Mammary epithelial cell (primary cell): ENCODE data around the gene RAB4B.

Experiments used
- EZH2 ChIP-seq: IDR thresholded peaks from 2 replicates; pipeline ENCODE4 v1.6.1; 2012; ENCODE audit warnings: low read length, inconsistent platforms, borderline replicate concordance
- TF ChIP-seq, protein P1 (sequence below), 2 donors: IDR thresholded peaks in 1 of 2; conservative IDR thresholded peaks in 1 of 2; 2 replicates each; pipeline ENCODE4 v1.5.1; 2011 to 2012; ENCODE audit warnings: inconsistent platforms in 2 of 2, low read length in 2 of 2, mild to moderate bottlenecking in 2 of 2, control low read depth in 1 of 2, low read depth in 1 of 2; ENCODE audit not compliant: insufficient read depth in 1 of 2; ENCODE audit errors: extremely low read depth in 1 of 2

- TF ChIP-seq, protein P1, sequence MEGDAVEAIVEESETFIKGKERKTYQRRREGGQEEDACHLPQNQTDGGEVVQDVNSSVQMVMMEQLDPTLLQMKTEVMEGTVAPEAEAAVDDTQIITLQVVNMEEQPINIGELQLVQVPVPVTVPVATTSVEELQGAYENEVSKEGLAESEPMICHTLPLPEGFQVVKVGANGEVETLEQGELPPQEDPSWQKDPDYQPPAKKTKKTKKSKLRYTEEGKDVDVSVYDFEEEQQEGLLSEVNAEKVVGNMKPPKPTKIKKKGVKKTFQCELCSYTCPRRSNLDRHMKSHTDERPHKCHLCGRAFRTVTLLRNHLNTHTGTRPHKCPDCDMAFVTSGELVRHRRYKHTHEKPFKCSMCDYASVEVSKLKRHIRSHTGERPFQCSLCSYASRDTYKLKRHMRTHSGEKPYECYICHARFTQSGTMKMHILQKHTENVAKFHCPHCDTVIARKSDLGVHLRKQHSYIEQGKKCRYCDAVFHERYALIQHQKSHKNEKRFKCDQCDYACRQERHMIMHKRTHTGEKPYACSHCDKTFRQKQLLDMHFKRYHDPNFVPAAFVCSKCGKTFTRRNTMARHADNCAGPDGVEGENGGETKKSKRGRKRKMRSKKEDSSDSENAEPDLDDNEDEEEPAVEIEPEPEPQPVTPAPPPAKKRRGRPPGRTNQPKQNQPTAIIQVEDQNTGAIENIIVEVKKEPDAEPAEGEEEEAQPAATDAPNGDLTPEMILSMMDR (conservative IDR thresholded peaks at IDR 0.05 in 1 of 2, IDR thresholded peaks at IDR 0.05 in 1 of 2; ENCODE audit: extremely low read depth in 1 of 2, insufficient read depth in 1 of 2, low read depth in 1 of 2, low read length in 2 of 2) = no peak
- TF ChIP-seq EZH2 = no peak
Measured at GRCh38 chr19:40836754-40837429, 58.8 kb downstream of the RAB4B start.
